ENCODE results near the gene MYO1C.
A peak's percentile ranks its signal among the peaks of the same experiment; 100 is the strongest.
"Not testable (repeated sequence)": the region's sequence is repeated elsewhere in the genome, so short reads cannot be mapped to it uniquely, and the experiment has no call there.

MYO1C gene

DNA sequence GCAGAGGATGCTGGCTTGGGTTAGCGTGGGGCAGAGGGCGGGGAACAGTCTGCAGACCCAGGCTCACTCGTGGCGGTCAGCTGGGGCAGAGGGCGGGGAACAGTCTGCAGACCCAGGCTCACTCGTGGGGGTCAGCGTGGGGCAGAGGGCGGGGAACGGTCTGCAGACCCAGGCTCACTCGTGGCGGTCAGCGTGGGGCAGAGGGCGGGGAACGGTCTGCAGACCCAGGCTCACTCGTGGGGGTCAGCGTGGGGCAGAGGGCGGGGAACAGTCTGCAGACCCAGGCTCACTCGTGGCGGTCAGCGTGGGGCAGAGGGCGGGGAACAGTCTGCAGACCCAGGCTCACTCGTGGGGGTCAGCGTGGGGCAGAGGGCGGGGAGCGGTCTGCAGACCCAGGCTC, 16.2 kb upstream of the MYO1C start:
- not testable (repeated sequence) for DNase-seq

DNA sequence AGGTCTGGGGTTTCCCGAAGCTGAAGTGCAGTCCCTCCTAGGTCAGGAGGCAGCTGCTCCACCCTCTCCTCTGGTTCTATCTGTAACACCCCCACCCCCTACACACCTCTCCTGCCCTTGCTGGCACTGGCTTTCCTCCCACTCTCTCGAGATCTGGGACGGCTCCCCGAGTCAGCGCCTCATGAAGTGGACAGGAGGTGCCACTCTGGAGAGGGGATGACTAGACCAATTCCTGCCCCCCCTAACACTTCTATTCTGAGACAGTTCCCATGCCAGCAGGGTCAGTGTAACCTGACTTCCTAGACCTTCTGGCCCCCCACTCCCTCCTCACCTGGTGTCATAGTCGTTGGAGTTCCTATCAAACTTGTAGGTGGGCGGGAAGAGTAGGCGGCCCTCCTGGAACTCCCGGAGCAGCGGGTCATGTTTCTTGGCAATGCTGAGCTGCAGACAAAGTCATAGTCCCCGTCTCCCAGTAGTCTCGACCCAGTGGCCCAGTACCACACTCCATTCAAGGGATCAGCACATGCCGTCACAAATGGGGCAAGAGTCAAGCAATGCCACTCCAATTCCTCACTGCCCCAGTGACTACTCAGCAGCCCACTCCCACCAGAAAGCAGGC, 14.3 kb upstream of the MYO1C start:
- no peak for DNase-seq

DNA sequence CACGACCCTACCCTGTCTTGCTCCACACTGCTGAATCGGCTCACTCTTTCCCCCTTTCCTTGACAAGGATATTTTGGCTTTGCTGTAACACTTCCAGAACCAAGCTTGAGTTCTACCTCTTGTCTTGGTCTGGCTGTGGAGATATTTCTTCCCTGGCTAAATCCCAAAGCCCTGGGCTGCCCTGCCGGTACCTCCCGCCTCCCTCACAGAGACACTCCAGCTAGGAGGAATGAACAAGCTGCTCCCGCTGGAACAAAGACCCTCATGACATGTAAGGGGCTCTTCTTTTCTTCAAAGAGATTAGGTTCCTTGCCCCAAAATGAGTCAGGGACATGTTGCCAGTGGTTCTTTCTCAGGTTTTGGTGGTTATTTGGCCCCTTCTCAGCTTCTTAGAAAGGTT, 13.1 kb upstream of the MYO1C start:
- no peak for DNase-seq

DNA sequence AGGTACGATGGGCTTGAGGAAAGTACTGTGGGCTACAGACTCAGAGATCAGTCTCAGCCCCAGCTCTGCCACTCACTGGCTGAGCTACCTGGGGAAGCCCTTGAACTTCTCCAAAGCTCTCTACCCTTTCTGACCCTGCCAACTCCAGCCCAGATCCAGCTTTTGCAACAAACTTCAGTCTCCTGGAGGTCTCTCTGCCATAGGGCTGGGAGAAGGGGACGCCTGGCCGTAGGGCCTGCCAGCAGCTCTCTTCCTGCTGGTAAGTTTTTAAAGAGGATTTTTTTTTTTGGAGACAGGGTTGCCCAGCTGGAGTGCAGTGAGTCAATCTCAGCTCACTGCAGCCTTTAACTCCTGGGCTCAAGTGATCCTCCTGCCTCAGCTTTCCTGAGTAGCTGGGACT, 12.4 kb upstream of the MYO1C start:
- DNase-seq: no peak

DNA sequence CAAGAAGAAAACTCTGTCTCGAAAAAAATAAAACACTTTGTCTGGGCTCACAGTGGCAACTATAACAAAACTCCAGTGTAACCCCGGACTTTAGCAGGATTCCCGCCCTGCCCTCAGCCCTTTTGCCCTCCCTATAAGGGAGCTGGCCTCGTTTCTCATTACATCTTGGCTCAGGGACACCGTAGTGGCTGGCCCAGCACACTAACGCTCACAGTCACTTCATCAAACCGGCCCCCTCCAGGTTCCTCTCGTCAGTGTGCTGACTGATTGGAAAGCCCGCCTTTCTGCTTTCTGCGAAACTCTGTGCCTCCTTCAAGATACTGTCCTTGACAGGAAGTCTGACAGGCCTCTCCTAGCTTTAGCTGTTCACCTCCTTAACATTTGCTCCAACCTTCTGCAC, 11.2 kb upstream of the MYO1C start:
- no peak for DNase-seq

DNA sequence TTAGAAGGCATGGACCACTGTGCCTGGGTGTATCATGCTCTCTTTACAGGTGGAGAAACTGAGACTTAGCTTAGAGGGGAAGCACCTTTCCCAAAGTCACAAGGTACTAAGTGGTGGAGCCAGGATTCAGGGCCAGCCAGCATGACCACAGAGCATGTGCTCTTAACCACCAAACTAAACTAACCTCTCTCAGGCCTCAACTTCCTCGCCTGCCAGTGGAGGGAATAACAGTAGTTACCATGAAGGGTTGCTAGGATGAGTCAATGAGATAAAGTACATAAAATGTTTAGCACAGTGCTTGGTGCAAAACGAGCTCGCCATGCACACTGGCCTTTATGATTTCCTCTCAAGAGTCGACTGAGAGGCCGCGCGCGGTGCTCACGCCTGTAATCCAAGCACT, 6.4 kb upstream of the MYO1C start:
- DNase-seq: no peak

DNA sequence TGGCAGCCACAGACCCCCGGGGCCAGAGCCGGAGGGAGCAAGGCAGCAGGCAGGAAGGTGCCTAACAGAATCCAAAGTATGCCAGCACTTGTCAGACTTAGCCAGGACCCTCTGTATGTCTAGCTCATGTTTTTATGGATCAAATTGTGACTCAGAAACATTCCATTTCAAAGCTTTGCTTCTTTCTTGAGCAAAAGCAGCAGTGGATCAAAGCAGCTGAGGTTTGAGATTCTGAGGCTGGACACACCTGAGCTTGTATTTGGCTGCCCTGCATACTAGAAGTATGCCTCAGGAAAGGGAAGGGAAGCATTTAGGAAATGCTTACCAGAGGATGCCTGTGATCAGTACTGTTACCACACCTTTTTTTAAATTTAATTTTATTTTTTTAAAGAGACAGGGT, 5.7 kb upstream of the MYO1C start:
- DNase-seq: no peak

DNA sequence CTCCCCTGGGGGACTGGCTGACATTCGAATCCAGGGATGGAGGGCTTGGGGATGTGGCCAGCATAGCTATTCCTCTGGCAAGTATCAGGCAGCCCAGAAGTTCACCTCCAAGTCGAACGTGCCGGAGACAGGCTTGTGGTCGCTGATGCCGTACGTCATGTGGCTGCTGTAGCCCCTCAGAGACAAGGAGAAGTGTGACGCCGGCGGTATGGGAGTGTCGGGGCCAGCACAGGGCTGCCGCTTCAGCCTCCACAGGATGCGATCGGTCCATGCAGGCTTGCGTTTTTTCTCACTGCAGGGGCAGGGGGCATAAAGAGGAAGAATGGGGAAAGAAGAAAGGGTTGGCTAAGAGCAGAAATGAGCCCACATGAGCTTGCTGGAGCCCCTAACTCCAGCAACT, 5.3 kb upstream of the MYO1C start:
- DNase-seq: no peak

DNA sequence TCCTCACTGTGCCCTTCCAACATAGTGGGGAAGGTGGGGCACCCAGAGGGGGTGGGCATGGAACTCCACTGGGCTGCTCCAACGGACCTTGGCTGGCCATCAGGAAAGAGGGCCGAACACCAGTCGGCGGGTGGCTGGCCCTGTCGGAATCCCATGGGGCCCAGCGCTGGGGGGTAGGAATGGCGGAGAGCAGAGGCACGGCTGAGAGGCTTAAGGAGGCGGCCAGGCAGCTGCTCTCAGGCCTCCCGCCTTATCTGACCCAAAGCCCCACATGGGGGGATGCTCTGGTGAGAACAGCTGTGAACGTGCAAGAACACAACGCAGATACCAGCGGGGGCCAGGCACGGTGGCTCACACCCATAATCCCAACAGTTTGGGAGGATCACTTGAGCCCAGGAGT, 4.4 kb upstream of the MYO1C start:
- no peak for DNase-seq

DNA sequence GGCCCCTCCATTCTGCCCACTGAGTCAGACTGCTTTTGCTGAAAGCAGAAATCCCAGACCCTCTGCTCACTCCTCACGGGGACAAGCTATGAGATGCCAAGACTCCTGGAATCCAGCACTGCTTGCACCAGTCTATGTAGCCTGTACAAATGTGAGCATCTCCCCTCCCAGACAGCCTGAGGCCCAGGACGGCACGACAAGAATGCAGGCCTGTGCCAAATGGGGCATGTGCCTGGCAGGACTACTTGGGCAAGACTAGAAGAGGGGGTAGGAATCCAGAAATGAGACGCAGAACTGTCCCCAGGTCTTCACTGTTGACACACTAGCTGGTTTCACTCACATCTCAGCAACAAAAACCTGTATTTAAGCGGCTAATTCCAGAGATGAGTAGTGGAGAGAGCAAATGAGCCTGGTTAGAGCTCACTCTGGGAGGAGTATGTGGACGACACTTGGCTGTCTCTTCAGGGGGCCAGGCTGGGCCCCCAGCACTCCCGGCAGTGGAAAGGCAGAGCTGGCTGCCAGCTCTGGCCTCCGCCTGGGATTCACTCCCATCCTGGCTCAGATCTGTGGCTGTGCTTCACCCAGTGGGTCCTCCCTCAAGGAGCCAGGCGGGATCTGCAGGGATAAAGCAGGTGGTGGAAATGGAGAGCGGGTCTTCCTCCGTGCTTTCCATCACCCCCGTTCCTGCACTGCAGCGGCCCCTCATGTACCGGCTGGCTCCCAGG, 2.9 kb upstream of the MYO1C start:
- DNase-seq: no peak

DNA sequence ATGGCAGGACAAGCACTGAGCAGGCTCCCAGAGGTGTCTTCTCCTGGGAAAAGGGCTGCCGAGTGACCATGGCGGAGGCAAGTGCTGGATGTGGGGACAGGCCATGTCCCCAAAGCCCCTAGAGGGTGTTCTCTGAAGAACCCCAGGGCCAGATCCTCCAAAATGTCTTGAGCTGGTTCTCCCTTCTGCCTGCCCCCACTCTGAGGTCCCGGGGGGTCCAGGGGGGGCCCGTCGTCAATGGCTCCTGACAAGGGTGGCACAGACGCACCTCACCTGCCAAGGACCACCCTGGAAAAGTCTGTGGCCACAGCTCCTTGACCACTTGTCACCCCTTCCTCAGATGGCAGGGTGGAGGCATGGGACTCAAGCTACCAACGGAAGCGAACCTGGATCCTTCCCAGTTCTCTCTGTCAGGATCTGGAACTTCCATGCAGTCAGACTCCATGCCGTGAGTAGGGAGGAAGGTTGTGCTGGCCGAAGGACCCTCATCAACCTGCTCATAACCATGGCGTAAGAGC, 2.3 kb upstream of the MYO1C start:
- DNase-seq: no peak

DNA sequence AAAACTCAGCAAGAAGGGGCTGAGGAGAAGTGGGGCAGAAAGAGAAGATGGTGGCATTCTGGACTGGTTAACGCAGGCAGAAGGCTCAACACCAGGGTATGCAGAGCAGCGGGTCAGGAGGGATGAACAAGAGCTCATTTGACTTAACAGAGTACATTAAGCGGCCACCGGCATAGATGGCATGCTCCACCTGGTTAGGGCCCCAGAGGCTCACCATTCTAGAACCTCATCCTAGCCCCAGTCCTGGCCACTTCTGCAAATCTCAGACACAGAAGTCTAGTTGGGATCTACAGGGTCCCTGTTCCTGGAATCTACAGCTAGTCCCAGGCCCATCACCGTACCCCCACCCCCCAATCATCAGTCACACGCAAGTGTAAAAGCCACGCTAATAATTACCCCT, 1.7 kb upstream of the MYO1C start:
- DNase-seq: no peak

DNA sequence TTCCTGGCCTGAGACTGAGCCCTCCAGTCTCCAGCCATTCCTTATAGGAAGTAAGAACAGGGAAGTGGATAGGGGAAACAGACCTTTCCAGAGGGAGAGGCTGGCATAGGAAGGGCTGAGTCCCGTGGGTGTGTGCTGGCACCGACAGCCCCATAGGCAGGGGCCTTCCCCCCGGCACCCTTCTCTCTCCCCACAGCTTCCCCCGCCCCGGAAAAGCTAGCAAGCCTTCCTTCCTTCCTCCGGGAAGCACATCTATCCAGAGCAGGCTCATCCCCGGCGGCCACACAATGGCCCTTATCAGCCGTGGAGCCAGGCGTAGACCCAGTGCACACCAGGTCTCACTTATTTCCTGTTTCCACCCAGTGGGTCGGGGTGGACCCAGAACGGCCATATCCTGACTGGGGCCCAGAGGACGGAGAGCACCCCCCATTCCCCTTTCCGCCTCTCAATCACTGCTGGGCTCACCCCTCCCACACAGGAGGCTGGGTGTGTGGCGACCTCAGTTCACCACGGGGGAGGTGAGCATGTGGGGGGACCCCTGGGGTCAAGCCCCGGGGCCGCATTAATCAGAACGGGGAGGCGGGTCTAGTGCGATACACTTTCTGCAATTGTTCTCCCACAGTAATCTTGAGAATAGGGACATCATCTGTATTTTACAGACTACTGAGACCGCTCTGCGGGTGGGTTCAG, 950 bp upstream of the MYO1C start:
- no peak for DNase-seq

DNA sequence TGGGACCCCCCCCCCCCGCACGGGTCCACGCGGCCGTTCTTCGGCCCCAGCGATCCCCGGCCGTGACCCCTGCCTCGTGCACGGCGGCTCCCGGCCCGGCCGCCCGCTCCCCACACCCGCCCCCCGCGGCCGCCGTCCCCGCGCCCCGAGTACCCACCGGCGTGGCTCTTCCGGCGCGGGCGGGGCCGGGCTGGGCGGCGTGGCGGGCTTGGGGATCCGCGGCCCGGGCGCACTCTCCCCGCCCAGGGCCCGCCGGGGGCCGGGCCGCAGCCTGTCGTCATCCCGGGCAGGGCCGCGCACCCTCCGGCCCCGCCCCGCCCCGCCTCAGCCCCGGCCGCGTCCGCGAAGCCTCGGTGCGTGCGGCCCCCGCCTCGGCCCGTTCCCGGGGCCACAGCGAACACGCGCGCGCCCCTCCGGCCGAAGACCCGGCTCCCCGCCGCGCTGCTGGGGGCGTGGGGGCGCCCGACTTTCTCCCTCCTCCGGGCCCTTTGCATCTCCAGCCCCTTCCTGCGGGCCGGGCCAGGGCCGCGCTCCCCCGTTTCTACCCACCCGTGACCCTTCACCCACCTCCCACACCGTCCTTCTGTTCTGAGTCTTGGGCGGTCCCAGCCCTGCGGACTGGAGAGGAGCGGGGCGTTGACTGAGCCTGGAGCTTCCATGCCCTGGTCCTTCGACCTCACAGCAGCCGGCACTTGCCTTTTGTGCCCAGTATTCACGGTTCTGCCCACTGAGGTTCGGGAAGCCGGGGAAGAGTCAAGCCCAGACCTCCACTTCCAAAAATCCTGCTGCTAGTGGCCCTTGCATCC, 840 bp downstream of the MYO1C start:
- DNase-seq: peak in 8 of 56 donors; percentile 23 to 58 (median 40)

DNA sequence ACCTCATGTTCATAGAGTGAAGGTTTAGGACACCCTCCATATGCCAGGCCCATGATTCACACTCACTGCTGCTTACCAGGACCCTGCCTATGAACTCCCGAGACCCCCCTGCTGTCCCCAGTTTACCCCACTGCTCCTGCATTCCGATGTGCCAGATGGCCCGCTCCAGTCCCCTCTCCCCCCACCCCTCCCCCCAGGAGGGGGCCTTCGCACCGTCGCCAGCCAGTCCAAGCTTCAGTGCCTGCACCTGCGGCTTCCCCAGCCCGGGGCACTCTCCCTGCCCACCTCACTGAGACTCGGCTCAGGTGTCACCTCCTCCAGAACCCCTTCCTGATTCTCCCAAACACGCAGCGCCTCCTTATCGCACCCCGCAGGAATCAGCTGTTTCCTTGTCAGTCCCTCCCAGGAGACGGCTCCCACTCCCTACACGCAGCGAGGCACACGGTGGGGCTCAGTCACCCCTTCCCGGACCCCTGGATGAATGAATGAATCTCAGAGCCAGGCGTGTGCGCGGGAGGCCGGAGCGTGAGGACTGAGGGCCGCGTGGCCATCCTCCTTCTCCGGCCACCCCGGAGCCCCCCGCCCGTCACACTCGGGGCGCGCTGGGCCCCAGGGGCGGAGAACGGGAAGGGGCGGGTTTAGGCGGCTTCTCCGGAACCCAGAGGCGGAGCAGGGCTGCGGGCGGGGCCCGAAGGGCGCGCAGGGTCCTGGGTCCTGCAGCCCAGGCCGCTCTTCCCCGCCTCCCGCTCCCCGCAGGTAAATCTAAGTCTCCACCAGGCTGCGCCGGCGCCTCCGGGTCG, 1.6 kb downstream of the MYO1C start:
- peak in 12 of 56 donors; percentile 18 to 55 (median 24) for DNase-seq

DNA sequence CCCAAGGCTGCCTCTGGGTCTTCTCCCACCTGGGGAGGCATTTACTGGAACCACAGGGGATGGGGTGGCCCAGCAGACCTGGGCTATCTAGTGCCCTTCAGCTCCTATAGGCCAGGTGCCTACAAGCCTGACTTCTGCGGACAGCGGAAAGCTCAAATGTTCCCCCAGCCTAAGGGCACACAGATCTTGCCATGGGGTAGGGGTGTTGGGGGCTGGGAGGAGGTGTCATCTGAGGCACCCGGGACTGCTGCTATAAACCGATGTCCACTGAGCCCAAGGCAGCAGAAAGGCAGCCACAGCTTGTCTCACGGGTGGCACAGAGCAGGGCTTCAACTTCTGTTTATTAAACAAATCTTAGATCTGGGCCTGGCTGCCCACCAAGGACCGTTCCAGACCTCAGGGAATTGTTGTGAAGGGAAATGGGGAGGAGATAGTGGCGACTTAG, 3.6 kb downstream of the MYO1C start:
- no peak for DNase-seq

DNA sequence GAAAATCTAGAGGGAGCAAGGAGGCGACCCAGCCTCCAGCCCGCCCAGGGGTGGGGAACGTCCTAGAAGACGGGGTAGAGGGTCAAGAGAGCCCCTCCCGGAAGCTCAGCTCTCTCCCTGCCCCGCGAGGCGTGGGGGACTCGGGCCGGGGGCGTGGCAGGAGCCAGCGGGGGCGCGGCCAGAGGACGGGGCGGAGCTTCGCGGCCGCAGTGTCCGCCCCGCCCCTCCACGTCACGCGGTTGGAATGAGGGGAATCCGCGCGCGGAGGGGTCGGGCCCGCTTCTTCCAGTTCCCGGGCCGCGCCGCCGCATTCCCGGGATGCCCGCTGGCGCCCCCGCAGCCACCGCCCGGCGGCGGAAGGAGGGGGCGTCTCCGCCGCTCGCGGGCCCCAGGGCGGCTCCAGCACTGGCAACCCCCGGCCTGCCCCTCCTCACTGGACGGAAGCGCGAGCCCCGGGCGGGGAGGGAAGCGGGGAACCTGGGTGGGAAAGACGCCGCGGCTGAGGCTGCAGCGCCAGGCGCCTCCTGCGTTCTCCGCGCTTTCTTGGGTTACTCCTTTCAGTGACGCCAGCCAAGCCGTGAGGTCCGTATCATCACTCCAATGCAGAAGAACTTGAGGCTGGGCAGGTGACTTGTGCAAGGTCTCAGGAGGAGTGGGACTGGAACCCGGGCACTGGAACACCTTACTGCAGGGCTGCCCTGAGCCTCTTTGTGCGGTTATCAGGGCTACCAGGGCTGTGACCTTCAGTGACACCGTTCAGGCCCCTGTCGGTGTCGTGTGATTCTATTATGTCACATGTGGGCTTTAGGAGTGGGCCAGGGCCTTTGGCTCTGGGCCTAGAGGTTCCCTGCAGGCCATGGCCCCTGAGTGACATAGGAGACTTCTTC, 4.3 kb downstream of the MYO1C start:
- peak in 45 of 56 donors; percentile 12 to 82 (median 57) for DNase-seq

DNA sequence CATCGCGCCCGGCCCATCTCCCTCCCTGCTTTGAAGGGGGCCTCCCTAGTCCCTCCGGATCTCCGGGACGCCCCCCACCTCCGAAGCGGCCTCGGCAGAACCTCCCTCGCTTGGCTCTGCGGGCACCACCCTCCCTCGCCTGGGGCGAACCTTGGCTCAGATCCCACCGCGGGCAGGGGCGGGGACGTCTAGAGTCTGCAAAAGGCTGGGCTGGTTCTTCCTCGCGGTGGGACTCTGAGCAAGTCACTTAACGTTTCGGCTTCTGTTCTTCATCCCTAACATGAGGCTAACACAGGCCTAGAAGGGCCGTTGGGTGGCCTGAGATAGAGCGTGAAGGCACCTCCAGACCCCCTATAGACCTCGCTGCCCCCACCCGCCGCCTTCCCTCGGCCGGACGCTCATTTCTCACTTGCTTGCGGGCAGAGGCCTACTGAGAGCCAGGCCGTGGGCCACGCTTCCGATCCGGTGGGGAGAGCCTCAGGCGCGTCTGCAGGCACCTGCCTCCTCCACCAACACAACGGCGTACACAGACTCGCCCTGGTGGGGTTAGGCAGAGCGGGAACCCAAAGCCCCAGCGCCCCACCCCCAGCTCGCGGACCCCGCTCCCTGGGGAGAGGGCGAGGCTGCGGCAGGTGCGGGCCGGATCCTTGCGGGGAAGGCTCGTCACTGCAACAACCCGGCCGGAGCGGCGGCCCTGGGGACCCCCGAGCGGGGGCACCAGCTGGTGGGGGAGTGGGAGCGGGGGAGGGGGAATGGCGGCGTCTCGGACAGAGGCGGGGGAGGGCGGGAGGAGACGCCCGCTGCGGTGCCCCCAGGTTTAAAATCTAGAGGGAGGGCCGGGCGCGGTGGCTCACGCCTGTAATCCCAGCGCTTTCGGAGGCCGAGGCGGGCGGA, 5.4 kb downstream of the MYO1C start:
- peak in 8 of 56 donors; percentile 5 to 39 (median 24) for DNase-seq

Data from amygdala (tissue), 56 donors.